Esophagus muscularis mucosa (tissue), 4 donors: ENCODE measurements around the gene PIK3R5. TPM values are rescaled to one million over a fixed set of nuclear protein-coding genes. Genes with fewer than 3 reads are reported as not detected.

Experiments used
- DNase-seq: peaks from one replicate; pipeline ENCODE4 v3.0.0-alpha.2; 2017; ENCODE audit errors: extremely low spot score
- H3K27ac ChIP-seq, 4 donors: fragments of 200-600 bp; sonication (generic); replicated peaks in 1 of 4; 1 replicate in 3 of 4; 2 replicates in 1 of 4; pipeline ENCODE4 v1.5.1; 2016 to 2019; ENCODE audit warnings: mild to moderate bottlenecking in 1 of 4
- H3K27me3 ChIP-seq, 4 donors: fragments of 200-600 bp; sonication (generic); one replicate each; pipeline versions ENCODE4 v1.5.1 to v1.6.0; 2016 to 2019
- H3K36me3 ChIP-seq, 4 donors: fragments of 200-600 bp; sonication (generic); one replicate each; pipeline ENCODE4 v1.5.1; 2016 to 2019
- H3K4me1 ChIP-seq, 4 donors: fragments of 200-600 bp; sonication (generic); one replicate each; pipeline ENCODE4 v1.5.1; 2016 to 2019
- H3K4me3 ChIP-seq, 4 donors: fragments of 200-600 bp; sonication (generic); 1 replicate in 2 of 4; 2 replicates in 2 of 4; pipeline ENCODE4 v1.5.1; 2016 to 2019; ENCODE audit warnings: mild to moderate bottlenecking in 4 of 4, moderate library complexity in 1 of 4
- H3K9me3 ChIP-seq, 4 donors: fragments of 200-600 bp; sonication (generic); 1 replicate in 3 of 4; 2 replicates in 1 of 4; pipeline ENCODE4 v1.5.1; 2016 to 2019
- CTCF ChIP-seq, 3 experiments: fragments of 200-600 bp in 2 of 3; fragments of 450-650 bp in 1 of 3; sonication (generic) in 2 of 3; IDR thresholded peaks; one replicate each; pipeline ENCODE4 v1.5.1; 2017 to 2019; ENCODE audit warnings: antibody characterized with exemption in 3 of 3, mild to moderate bottlenecking in 2 of 3, moderate library complexity in 1 of 3
- EP300 ChIP-seq: sonication (generic); formaldehyde crosslinking; IDR thresholded peaks from one replicate; pipeline ENCODE4 v1.6.1; 2017; ENCODE audit warnings: antibody characterized with exemption
- POLR2A ChIP-seq: fragments of 450-650 bp; IDR thresholded peaks from one replicate; pipeline ENCODE4 v1.6.1; 2017; ENCODE audit warnings: antibody characterized with exemption, moderate library complexity, mild to moderate bottlenecking, low read depth
- POLR2AphosphoS5 ChIP-seq, 2 donors: sonication (generic); formaldehyde crosslinking; IDR thresholded peaks; one replicate each; pipeline ENCODE4 v1.6.1; 2017; ENCODE audit warnings: antibody characterized with exemption in 2 of 2
- WGBS: methylation state at CpG from one replicate; pipeline ENCODE4 v1.1.5; 2018; 5-methylcytosine and 5-hydroxymethylcytosine counted together
- intact Hi-C: fragments of 100-400 bp; cut with DNase I; formaldehyde crosslinking; loops from one replicate; pipeline ENCODE4 v1.15.1; 2023
- total RNA-seq, 4 donors: library from RNA; depleted of rRNA; stranded (reverse); fragments of >200 nt; gene quantifications; one replicate each; pipeline versions ENCODE4 v1.1.0 to v1.2.1, GENCODE V29; 2016

The PIK3R5 gene, protein sequence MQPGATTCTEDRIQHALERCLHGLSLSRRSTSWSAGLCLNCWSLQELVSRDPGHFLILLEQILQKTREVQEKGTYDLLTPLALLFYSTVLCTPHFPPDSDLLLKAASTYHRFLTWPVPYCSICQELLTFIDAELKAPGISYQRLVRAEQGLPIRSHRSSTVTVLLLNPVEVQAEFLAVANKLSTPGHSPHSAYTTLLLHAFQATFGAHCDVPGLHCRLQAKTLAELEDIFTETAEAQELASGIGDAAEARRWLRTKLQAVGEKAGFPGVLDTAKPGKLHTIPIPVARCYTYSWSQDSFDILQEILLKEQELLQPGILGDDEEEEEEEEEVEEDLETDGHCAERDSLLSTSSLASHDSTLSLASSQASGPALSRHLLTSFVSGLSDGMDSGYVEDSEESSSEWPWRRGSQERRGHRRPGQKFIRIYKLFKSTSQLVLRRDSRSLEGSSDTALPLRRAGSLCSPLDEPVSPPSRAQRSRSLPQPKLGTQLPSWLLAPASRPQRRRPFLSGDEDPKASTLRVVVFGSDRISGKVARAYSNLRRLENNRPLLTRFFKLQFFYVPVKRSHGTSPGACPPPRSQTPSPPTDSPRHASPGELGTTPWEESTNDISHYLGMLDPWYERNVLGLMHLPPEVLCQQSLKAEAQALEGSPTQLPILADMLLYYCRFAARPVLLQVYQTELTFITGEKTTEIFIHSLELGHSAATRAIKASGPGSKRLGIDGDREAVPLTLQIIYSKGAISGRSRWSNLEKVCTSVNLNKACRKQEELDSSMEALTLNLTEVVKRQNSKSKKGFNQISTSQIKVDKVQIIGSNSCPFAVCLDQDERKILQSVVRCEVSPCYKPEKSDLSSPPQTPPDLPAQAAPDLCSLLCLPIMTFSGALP
- 10 to 100 TPM in 2 of 4 donors, 1 to 10 TPM in 2; 7.0 to 16.2 (median 9.6) TPM for total RNA-seq

GRCh38 chr17:8965394-8966168 is at the start of gene PIK3R5:
TSS of gene PIK3R5 (minus strand) at chr17:8965707. CDS start at chr17:8911494, 54,213 bp downstream.
- no peak for DNase-seq
- Histone ChIP-seq H3K4me3 (peak within 1 kb of the TSS; percentile 44 to 62 (median 48)), H3K27me3 (peaks cover 4 to 61% (median 15%) of the 10 kb centered on the region in 4 donors), H3K36me3 (no peaks in the 10 kb centered on the region), H3K27ac (peak within 1 kb of the TSS; percentile 33 to 73 (median 66)), H3K4me1 (peaks cover 0 to 11% (median 10%) of the 10 kb centered on the region in 4 donors), H3K9me3 (no peaks in the 10 kb centered on the region)
- intact Hi-C loops = no loop called here
- WGBS = 3% methylated on average over 27 of the region's 72 CpGs
- TF ChIP-seq CTCF (IDR thresholded peaks at IDR 0.05) (no peak), EP300 (no peak), POLR2A (no peak), POLR2AphosphoS5 (IDR thresholded peaks at IDR 0.05) (peak in 1 of 2 donors; percentile 9)

DNA sequence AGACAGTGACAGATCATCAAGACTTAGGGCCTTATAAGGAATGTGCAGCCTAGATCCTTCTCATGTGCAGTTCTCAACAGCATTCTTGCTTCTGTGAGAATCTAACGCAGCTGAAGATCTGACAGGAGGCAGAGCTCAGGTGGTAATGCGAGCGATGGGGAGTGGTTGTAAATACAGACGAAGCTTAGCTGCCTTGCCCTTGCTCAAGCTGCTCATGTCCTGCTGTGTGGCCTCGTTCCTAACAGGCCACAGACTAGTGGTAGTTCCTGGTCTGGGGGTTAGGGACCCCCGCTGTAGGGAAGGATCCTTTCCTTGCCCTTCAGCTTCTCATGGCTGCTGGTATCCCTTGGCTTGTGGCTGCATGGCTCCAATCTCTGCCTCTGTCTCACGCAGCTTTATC is 45.5 kb upstream of the PIK3R5 start:
- no peak for DNase-seq
- intact Hi-C loops = no loop called here
- WGBS = 92% methylated on average over 7 of the region's 7 CpGs
- Histone ChIP-seq H3K4me3 (no peak overlapping the region), H3K27ac (no peak overlapping the region), H3K4me1 (peaks cover 0 to 14% (median 8%) of the 10 kb centered on the region in 4 donors), H3K9me3 (no peaks in the 10 kb centered on the region), H3K36me3 (no peaks in the 10 kb centered on the region), H3K27me3 (no peaks in the 10 kb centered on the region)
- no peak for TF ChIP-seq POLR2A
- TF ChIP-seq CTCF (IDR thresholded peaks at IDR 0.05) = no peak
- TF ChIP-seq EP300 = no peak
- no peak for TF ChIP-seq POLR2AphosphoS5 (IDR thresholded peaks at IDR 0.05)

- H3K4me3 ChIP-seq = no peak overlapping the region
- peaks cover 0 to 26% (median 19%) of the 10 kb centered on the region in 4 donors for H3K4me1 ChIP-seq
- H3K9me3 ChIP-seq = no peaks in the 10 kb centered on the region
- no peak overlapping the region for H3K27ac ChIP-seq
- intact Hi-C loops = no loop called here
- H3K27me3 ChIP-seq = peaks cover 0 to under 1% (median 0%) of the 10 kb centered on the region in 4 donors
- 78% methylated on average over 6 of the region's 6 CpGs for WGBS
- TF ChIP-seq EP300 (no peak), POLR2A (no peak), CTCF (IDR thresholded peaks at IDR 0.05) (no peak), POLR2AphosphoS5 (IDR thresholded peaks at IDR 0.05) (no peak)
- no peaks in the 10 kb centered on the region for H3K36me3 ChIP-seq
- no peak for DNase-seq
Observed at GRCh38 chr17:9009737-9010136, 44.2 kb upstream of the PIK3R5 start.

DNA sequence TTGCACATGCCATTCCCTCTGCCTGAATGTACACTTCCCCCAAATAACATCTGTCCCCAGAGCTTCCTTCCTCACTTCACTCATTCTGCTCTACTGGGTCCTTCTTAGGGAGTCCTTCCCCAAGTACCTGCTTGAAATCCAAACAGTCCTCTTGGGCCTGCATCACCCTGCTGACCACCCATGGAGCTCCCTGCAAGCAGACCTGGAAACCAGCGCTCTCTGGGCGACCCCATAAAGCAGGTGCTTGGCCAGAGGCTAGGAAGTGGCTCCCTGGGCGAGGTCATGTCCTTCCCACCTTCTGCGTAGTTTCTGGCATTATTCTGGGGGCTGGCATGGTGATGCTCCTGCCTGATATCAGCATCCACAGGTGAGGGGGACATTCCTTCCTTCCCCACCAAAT is 43.6 kb upstream of the PIK3R5 start:
- Histone ChIP-seq H3K36me3 (no peaks in the 10 kb centered on the region), H3K4me1 (peaks cover 4 to 33% (median 25%) of the 10 kb centered on the region in 4 donors), H3K9me3 (no peaks in the 10 kb centered on the region), H3K27ac (no peak overlapping the region), H3K4me3 (no peak overlapping the region), H3K27me3 (peaks cover 0 to 6% (median 0%) of the 10 kb centered on the region in 4 donors)
- DNase-seq = no peak
- WGBS = 94% methylated on average over 4 of the region's 4 CpGs
- TF ChIP-seq POLR2AphosphoS5 (IDR thresholded peaks at IDR 0.05) (no peak), CTCF (IDR thresholded peaks at IDR 0.05) (no peak), EP300 (no peak), POLR2A (no peak)
- intact Hi-C loops = no loop called here
